Effector memory CD8-positive, alpha-beta T cell (primary cell): ENCODE measurements around the gene PCGF2.

Experiments
- ATAC-seq: fragments of 150-1000 bp; cut with Tn5 transposase; replicated peaks from 2 replicates; pipeline ENCODE4 v1.10.0; 2021; ENCODE audit warnings: mild to moderate bottlenecking, moderate library complexity
- DNase-seq, 3 experiments: peaks; one replicate each; pipeline ENCODE4 v3.0.0; 2021
- H3K27ac Mint-ChIP-seq, 2 donors: one replicate each; pipeline ENCODE4 v1.8.0; 2022; ENCODE audit warnings: mild to moderate bottlenecking in 2 of 2, mixed read lengths in 2 of 2, moderate library complexity in 2 of 2
- H3K27me3 Mint-ChIP-seq, 2 donors: one replicate each; pipeline ENCODE4 v1.8.0; 2022; ENCODE audit warnings: mixed read lengths in 2 of 2
- H3K36me3 Mint-ChIP-seq: one replicate; pipeline ENCODE4 v1.8.0; 2022; ENCODE audit warnings: mild to moderate bottlenecking, moderate library complexity, mixed read lengths; ENCODE audit not compliant: insufficient read depth
- H3K4me1 Mint-ChIP-seq, 2 donors: one replicate each; pipeline ENCODE4 v1.8.0; 2022; ENCODE audit warnings: low read depth in 2 of 2, mixed read lengths in 2 of 2
- H3K4me3 Mint-ChIP-seq, 2 donors: one replicate each; pipeline ENCODE4 v1.8.0; 2022; ENCODE audit warnings: mild to moderate bottlenecking in 2 of 2, mixed read lengths in 2 of 2, moderate library complexity in 2 of 2
- H3K9me3 Mint-ChIP-seq, 2 donors: one replicate each; pipeline ENCODE4 v1.8.0; 2022; ENCODE audit warnings: mixed read lengths in 2 of 2

PCGF2 gene

DNA sequence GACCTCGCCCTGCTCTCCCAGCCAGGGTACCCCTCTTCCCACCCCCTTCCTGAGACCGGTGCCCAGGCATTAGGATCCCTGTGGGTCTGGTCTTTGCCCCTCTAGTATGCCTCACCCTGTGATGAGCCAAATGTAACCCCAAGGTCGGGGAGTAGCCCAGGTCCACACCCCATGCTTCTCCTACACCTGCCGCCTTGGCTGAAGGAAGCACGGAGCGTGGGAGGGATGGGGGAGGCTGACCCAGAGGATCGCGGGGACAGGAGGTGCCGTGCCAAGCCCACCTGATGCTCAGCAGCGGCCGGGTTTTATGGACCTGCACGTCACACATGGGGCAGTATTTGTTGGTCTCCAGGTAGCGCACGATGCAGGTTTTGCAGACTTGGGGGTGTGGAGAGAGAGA is 8.8 kb downstream of the PCGF2 start:
- Mint-ChIP-seq H3K9me3 (no peaks in the 10 kb centered on the region), H3K27me3 (peaks cover 16 to 61% of the 10 kb centered on the region in 2 donors), H3K27ac (no peak overlapping the region), H3K36me3 (peaks cover 11% of the 10 kb centered on the region), H3K4me1 (peaks cover 6 to 15% of the 10 kb centered on the region in 2 donors), H3K4me3 (no peak overlapping the region)
- no peak for ATAC-seq
- DNase-seq, result no peak

DNA sequence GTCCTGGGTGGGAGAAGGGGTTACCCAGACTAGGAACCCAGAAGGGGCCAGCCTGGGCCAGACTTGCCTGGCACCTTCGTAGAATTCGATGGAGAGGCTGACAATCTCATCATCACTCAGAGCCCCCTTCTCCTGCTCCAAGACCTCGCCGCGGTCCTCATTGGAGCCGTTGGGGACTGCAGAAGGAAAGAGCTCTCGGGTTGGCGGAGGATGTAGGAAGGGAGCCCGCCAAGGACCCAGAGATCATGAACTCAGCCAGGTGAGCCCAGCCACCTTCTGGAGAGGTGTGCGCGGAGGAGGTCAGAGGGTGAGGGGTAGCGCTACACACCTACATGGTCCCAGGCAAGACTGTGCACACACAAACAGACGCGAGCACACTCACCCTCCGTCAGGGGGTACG is 9.4 kb downstream of the PCGF2 start:
- peaks cover 9 to 18% of the 10 kb centered on the region in 2 donors for H3K4me1 Mint-ChIP-seq
- H3K27me3 Mint-ChIP-seq, result peaks cover 10 to 54% of the 10 kb centered on the region in 2 donors
- H3K27ac Mint-ChIP-seq, result no peak overlapping the region
- ATAC-seq (no peak), DNase-seq (no peak)
- H3K9me3 Mint-ChIP-seq, result no peaks in the 10 kb centered on the region
- no peak overlapping the region for H3K4me3 Mint-ChIP-seq
- peaks cover 11% of the 10 kb centered on the region for H3K36me3 Mint-ChIP-seq

DNA sequence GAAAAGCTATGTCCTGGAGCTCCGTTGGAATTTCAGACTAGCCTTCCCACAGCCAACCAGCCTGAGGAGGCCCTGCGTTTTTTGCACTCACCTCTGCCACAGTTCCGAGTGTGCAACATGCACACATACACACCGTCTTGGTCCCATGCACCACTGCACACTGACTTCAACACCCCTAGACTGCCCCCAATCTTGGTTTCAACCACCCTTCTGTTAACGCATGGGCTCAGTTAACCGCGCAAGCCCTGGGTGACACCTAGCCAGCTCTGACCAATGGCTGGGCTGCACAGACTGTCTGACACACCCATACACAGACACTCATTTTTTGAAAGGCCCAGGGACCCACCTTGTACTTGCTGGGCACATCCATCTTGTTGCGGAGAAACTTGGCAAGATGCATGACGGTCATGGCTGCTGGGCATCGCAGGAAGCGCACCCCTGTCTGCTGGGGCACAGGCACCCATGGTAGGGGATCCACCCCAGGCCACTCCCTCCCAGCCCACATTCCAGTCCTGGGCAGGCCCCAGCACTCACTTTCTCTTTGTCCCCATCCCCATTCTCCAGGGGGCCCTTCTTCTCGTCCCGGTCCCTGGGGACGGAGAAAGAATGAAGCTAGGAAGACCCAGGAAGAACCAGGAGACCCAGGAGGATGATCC is 10.0 kb downstream of the PCGF2 start:
- ATAC-seq, result no peak
- H3K4me3 Mint-ChIP-seq, result no peak overlapping the region
- H3K27ac Mint-ChIP-seq, result no peak overlapping the region
- no peak for DNase-seq
- peaks cover 5 to 49% of the 10 kb centered on the region in 2 donors for H3K27me3 Mint-ChIP-seq
- H3K4me1 Mint-ChIP-seq, result peaks cover 15 to 19% of the 10 kb centered on the region in 2 donors
- no peaks in the 10 kb centered on the region for H3K9me3 Mint-ChIP-seq
- peaks cover 11% of the 10 kb centered on the region for H3K36me3 Mint-ChIP-seq

DNA sequence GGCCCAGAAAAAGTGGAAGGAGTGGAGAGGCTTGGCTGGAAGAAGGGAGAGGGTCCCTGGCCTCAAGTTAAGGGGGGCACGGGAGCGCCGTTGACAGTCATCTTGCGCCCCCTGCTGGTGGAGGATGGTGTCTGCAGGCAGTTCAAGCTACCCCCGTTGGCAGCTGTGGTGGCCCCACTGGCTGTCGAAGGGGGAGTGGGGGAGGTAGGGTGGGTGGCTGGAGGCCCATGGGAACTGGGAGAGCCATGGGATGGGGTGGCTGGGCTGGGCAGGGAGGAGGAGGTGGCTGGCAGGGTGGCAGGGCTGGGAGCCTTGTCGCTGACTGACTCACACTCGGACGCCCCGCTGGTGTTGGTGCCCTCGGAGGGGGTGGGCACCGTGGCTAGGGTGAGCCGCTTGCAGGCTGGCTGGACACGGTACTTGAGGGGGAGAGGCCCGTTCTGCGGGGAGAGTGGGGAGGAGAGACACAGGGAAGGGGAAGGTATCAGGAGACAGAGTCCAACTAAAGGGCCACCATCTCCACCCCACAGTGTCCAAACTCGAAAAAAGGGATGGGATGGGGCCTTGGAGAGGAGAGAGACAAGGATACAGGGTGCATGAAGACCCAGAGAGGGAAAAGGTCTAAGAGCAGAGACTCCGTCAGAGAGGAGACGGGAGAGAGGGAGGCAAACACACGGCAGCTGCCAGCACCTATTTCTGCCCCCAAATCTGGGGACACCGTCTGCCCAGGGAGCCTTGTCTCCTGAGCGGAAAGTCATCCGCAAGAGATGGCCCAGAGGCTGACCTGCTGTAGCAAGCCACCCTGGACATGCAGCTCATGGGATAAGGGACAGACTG is 12.8 kb downstream of the PCGF2 start:
- Mint-ChIP-seq H3K27me3 (peaks cover 0 to 21% of the 10 kb centered on the region in 2 donors), H3K4me3 (no peak overlapping the region), H3K27ac (peak overlapping the region in 1 of 2 donors; percentile 62), H3K9me3 (no peaks in the 10 kb centered on the region), H3K4me1 (peaks cover 38 to 44% of the 10 kb centered on the region in 2 donors), H3K36me3 (peaks cover 13% of the 10 kb centered on the region)
- peak; percentile 69 to 73 (median 72) for DNase-seq
- ATAC-seq, result peak; percentile 42

DNA sequence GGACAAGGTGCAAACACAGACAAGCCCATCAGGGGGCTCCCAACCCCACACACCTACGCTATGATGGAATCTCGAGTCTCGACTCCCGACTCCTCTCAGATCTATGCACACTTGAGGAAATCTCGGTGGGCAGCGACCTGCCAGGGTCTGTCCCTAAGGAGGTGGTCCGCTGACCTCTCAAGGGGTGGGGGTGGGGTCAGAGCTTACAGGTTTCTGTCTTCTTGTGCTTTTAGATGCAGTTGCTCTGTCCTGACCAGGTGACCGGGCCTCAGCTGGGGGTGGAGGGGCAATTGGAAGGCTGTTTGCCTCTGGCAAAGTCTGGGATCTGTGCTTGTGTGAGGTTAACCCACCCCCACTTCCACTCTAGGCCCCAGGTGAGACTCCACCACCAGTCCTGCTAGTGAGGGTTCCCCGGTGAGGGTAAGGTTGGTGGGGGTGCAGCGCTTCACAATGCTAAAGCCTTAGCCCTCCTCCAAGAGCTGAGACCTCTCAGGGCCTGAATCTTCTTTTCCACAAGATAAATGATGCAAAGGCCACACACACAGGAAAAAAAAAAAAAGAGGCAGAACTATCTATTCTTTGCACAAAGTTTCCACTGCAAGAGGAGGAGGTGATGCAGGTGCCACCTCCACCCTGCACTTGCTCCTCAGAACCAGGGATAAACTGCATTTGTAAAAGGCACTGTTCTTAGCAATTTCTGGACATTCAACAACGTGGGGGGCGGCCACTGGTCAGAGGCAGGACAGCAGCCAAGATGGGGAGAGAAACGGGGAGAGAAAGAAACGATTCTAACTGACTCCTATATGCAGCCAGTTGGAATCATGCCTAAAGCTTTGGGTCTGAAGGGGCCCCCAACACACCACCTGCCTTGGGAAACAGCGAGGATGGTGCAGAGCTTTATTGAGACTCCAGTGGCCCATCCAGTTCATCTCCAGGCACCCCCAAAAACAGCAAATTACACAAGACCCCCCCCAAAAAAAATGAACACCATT is 13.9 kb downstream of the PCGF2 start:
- H3K4me1 Mint-ChIP-seq, result peaks cover 41 to 48% of the 10 kb centered on the region in 2 donors
- peaks cover 0 to 11% of the 10 kb centered on the region in 2 donors for H3K27me3 Mint-ChIP-seq
- H3K9me3 Mint-ChIP-seq, result no peaks in the 10 kb centered on the region
- no peak for DNase-seq
- H3K4me3 Mint-ChIP-seq, result no peak overlapping the region
- peak overlapping the region; percentile 66 to 98 for H3K27ac Mint-ChIP-seq
- no peak for ATAC-seq
- H3K36me3 Mint-ChIP-seq, result peaks cover 13% of the 10 kb centered on the region

DNA sequence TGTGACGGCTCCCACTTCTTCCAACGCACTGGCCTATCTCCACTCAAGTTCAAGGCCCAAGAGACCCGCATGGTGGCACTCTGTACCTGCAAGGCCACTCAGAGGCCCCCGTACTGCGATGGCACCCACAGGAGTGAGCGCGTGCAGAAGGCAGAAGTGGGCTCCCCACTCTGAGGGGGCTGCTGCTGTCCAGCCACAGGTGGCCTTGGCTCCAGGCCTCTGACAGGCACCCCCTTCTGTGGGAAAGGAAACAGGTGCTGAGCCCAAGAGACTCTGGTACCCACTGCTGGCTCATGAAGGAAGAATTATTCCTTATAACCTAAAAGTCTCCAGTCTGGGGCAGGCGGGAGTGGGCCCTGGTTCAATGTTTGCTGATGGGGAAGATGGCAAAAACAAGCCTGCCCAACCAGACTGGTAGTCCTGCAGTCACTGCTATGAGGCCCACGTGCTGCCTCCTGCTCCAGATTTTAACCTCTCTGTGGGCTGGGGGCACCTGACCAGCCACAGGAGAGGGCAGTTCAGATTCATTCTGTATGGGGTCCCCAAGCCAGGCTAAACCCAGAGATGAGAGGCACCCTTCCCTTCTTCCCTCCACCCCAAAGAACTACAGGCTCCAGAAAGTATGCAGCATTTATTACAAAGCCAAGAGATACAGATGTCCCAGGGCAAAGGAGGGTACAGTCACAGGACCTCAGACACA is 14.7 kb downstream of the PCGF2 start:
- Mint-ChIP-seq H3K27ac (peak overlapping the region; percentile 66 to 98), H3K9me3 (no peaks in the 10 kb centered on the region), H3K4me1 (peaks cover 49 to 57% of the 10 kb centered on the region in 2 donors), H3K4me3 (peak overlapping the region in 1 of 2 donors; percentile 41), H3K27me3 (peaks cover 0 to 3% of the 10 kb centered on the region in 2 donors), H3K36me3 (peaks cover 14% of the 10 kb centered on the region)
- DNase-seq, result no peak
- ATAC-seq, result no peak

DNA sequence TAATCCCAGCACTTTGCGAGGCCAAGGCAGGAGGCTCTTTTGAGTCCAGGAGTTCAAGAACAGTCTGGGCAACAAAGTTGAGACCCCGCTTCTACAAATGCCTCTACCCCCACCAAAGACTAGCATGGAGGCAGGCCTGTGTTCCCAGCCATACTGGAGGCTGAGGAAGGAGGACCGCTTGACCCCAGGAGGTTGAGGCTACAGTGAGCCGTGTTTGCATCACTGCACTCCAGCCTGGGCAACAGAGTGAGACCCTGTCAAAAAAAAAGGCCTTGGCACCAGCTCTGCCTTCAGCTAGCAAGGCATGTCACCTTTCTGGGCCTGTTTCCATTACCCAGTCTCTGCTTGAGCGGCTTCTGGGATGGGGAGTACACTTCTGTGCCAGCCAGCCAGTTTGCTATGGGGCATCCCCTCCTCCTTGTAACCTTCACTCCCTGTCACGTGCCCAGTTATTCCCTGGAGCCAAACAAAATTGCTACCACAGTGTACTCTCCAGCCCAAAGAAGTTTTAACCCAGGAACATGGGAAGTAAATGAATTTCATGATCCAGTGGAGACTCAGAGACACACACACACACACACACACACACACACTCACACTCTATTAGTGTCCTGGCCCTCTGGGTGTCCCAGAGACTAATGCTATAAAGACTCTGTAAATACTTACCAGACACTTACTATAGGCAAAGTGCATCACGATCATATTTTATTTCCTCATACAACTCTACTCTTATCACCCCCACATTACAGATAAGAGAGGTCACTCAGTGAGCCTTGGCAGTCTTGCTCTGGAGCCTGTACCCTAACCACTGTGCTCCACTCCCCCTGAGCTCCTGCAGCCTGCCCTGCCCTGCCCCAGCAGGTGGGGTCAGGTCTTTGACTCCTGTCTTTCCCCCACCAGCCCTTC is 15.5 kb downstream of the PCGF2 start:
- Mint-ChIP-seq H3K4me3 (peak overlapping the region; percentile 99), H3K4me1 (peaks cover 57 to 65% of the 10 kb centered on the region in 2 donors), H3K27me3 (no peaks in the 10 kb centered on the region), H3K9me3 (no peaks in the 10 kb centered on the region), H3K27ac (peak overlapping the region; percentile 66 to 98), H3K36me3 (peaks cover 22% of the 10 kb centered on the region)
- no peak for DNase-seq
- no peak for ATAC-seq

DNA sequence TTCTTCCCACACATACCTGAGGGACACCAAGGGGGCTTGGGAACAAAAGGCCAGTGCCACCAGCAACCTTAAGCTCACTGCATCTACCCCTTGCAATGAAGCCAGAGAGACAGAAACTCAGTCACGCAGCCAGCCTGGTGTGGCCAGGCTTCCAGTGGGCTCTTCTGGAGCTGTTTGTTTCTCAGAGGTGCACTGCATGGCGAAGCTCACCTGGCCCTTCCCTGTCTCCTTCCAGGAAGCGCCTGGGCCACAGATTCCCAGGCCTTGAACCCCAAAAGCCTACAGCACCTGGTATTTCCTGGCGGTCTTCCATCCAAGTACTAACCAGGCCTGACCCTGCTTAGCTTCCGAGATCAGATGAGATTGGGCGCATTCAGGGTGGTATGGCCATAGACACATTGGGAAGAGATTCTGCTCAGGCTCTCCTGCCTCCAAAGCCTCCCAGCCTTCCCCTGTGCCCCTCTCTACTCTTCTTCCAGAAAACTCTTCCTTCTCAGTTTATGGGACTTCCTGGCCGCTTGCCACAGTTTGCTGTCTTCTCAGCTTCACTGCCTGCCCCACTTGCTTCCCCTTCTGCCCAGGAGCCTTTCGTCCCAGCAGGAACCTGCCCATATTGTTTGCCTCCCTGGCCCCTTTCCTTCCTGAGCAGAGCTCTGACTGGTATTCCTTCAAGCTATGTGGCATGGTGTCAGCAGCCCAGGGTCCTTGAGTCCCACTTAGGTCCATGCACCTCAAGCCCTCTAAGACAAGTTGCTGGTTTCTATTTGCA is 16.4 kb downstream of the PCGF2 start:
- H3K27ac Mint-ChIP-seq, result peak overlapping the region; percentile 66 to 98
- H3K9me3 Mint-ChIP-seq, result no peaks in the 10 kb centered on the region
- H3K36me3 Mint-ChIP-seq, result peaks cover 27% of the 10 kb centered on the region
- ATAC-seq (no peak), DNase-seq (no peak)
- no peaks in the 10 kb centered on the region for H3K27me3 Mint-ChIP-seq
- peaks cover 62 to 72% of the 10 kb centered on the region in 2 donors for H3K4me1 Mint-ChIP-seq
- peak overlapping the region; percentile 99 for H3K4me3 Mint-ChIP-seq

DNA sequence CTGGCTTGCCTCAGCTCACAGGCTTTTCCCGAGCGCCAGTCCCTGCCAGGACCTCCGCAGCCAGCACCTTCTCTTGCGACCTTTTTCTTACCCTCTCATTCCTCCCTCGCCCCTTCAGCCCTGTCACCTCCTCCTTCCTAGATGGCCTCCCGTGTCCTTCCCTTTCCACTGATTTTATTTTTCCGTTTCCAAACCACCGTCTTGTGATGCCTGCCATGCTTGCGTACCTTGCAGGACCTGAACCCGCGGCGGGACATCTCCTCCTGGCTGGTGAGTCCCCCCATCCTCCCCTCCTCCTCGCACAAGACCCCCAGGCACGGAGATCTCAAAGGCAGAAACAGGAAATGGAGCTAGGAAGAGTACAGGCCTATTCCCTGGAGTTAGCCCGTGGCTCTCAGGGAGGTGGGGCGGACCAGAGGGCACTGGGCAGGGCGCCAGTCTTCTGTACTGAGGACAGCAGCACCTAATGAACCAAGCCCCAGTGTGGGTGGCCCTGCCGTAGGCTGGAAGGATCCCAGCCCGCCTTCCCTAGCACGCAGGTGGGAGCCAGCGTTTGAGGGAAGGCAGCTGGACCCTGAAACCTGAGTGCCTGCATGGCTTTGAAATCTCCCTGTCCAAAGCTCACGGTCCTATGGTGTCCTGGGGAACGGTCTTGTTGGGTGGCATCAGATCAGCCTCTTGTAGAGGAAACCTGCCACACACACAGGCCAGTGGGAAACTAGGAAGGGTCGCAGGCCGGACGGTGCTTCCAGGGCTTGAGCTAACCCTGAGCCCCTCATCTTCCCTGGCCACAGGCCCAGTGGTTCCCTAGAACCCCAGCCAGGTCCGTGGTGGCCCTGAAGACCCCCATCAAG is 17.4 kb downstream of the PCGF2 start:
- Mint-ChIP-seq H3K27ac (peak overlapping the region; percentile 88 to 98), H3K4me3 (peak overlapping the region; percentile 99), H3K9me3 (no peaks in the 10 kb centered on the region), H3K27me3 (no peaks in the 10 kb centered on the region), H3K4me1 (peaks cover 68 to 72% of the 10 kb centered on the region in 2 donors), H3K36me3 (peaks cover 28% of the 10 kb centered on the region)
- no peak for ATAC-seq
- DNase-seq, result no peak

DNA sequence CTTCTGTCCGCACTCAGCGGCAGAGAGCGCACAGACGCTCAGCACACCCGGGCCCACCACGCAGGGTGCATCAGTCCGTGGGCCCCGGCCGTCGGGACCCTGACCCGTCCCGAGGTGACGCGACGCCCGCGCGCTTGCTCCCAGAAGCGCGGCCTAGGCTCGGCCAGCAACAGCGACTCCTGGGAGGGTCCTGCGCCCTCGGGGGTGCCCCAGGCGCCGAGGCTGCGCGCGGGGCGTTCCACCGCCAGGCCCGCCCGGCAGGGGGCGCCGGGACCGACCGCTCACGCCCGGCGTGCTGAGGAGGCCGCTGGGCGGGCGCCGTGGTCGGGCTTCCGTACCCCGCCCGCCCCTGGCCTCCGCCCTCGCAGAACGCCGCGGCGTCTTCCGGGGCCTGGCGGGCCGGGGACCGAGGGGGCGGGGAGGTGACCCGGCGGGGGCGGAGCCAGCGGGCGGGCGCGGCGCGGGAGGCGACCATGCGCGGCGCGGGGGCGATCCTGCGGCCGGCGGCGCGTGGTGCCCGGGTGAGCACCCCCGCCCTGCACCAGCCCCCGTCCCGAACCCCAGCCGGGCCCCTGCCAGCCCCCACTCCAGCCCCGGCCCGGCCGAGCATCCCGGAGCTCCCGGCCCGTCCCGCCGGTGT is 18.1 kb downstream of the PCGF2 start, which contains the start of gene CISD3:
Gene CISD3, plus strand, starts transcription at position 456 of the 640 bp plus-strand sequence. Its CDS starts 18 bp downstream, at position 474.
- peak; percentile 78 to 88 (median 81) for DNase-seq
- ATAC-seq, result peak; percentile 74
- Mint-ChIP-seq H3K27ac (peak within 1 kb of the TSS; percentile 94 to 99), H3K36me3 (peaks cover 35% of the 10 kb centered on the region), H3K4me1 (peaks cover 70 to 71% of the 10 kb centered on the region in 2 donors), H3K4me3 (peak within 1 kb of the TSS; percentile 99), H3K27me3 (no peaks in the 10 kb centered on the region), H3K9me3 (no peaks in the 10 kb centered on the region)
